HG03025 (cell line): ENCODE data around the gene GPR152.

ENCODE experiments used
- ATAC-seq: cut with Tn5 transposase; IDR thresholded peaks from one replicate; pipeline ENCODE4 v1.9.1; 2021; ENCODE audit warnings: mild to moderate bottlenecking, moderate library complexity; ENCODE audit not compliant: unreplicated experiment, low FRiP score

GPR152 gene

DNA sequence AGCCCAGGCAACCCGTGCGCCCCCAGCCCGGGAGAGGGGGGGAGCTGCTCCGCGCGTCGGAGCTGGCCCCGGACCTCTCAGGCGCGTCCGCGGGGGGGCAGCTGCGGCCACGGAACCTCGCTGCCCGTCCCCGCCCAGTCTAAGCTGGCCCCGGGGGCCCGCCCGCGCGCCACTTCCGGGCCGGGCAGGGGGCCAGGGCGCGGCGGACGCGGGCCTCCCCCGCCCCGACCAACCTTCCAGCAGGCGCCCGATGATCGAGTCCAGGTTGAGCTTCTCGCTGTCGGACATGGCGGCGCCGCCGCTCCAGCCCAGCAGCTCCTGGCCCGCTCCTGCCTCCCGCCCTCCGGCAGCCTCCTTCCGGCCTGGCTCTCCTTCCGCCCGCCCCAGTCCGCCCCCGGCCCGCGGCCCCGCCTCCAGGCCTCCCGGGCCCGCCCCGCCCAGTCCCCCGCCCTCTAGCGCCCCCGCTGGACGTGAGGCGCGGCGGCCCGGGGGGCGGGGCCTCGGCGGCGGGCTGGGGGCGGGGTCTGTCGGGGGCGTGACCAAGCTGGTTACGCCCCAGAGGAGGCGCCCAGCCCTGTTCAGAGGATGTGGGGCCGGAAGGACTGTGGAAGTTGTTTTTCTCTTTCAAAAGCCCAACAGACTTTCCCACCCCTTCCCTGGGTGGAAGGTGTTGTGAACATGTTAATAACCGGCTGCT, 50.9 kb downstream of the GPR152 start, which contains the start of gene PPP1CA:
Gene PPP1CA, minus strand, starts transcription at position 364 of the 697 bp plus-strand sequence. Its CDS starts 76 bp downstream, at position 288.
- ATAC-seq: peak; percentile 52
